ENCODE data around the gene IL26.

The IL26 gene

DNA sequence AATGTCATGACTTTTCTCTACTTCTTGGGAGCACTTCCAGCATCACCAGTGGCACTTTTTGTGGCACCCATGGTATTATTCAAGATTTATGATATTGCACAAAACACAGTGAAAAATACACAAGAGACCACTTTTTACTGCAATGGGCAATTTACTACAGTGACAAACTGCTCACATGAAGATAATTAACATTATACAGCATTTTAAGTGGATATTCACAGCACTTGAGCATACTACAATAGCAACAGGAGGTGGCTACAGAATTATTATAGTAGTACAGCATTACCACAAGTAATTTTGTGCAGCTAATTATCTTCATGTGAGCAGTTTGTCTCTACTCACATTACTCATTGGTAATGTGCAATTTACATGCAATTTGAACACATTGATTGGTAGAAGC, 18.3 kb downstream of the IL26 start:
- in situ Hi-C loops (cut with HindIII; ENCODE audit: low pct_unique_long_range_greater_than_20kb, low sequenced_read_pairs), result no loop called here
- no peak for DNase-seq (ENCODE audit: low read depth in 1 of 2, low spot score in 1 of 2)
- TF ChIP-seq JUND (IDR thresholded peaks at IDR 0.05; ENCODE audit: low read depth), result no peak

DNA sequence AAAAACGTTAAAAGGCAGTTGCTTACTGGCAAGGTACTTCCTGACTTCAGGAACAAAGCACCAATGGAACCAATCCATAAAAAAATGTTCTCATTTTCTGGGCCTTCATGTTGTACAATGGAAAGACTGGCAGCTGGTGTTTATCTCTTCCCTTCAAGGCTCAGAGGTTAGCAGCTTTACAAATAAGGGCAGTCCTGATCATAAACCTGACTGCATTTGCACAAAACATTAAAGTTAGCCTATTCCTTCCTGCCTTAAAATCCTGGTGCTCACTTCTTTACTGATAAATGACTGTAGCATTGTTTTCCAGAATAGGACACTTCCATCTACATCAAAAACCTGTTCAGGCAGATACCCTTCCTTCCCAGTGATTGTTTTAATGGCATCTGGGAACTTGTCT, 19.2 kb downstream of the IL26 start:
- in situ Hi-C loops (cut with HindIII; ENCODE audit: low pct_unique_long_range_greater_than_20kb, low sequenced_read_pairs), result no loop called here
- TF ChIP-seq JUND (IDR thresholded peaks at IDR 0.05; ENCODE audit: low read depth), result no peak
- no peak for DNase-seq (ENCODE audit: low read depth in 1 of 2, low spot score in 1 of 2)

DNA sequence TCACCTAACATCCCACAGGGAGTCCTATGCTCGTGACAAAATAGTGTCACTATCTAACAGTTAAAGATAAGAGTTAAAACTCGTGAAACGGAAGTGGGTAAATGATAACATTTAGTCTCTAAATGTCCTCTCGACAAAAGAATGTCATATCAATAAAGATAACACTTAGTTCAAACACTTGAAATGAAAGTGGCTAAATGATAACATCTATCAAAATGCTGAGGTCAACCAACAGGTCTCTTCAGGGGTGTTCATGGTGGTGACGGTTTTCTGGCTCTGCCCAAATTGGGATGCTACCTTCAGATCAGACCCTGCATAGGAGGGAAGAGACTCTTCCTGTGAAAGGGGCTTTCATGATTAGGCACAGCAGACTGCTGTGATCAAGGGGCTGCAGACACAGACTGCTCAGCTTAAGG, 22.1 kb downstream of the IL26 start:
- DNase-seq (ENCODE audit: low read depth in 1 of 2, low spot score in 1 of 2), result no peak
- TF ChIP-seq JUND (IDR thresholded peaks at IDR 0.05; ENCODE audit: low read depth), result no peak
- in situ Hi-C loops (cut with HindIII; ENCODE audit: low pct_unique_long_range_greater_than_20kb, low sequenced_read_pairs), result no loop called here

DNA sequence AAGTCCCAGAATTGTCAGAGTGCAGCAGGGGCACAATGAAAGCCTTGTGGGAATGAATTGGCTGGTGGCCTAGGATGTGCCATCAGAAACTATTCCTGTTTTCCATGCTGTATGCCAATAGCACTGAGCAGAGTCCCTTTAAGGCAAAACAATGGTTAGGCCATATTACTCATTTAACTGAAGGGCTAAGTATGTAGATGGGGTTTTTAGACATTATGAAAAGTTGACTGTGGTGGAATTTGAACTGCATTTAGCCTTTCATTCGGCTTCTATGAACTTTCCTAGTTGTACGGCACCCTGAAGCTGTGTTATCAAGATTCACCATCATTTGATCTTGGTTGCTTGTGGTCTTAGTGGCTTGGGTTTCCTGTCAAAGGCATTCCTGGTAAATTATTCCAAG, 24.8 kb downstream of the IL26 start:
- no peak for DNase-seq (ENCODE audit: low read depth in 1 of 2, low spot score in 1 of 2)
- no peak for TF ChIP-seq JUND (IDR thresholded peaks at IDR 0.05; ENCODE audit: low read depth)
- in situ Hi-C loops (cut with HindIII; ENCODE audit: low pct_unique_long_range_greater_than_20kb, low sequenced_read_pairs), result no loop called here

DNA sequence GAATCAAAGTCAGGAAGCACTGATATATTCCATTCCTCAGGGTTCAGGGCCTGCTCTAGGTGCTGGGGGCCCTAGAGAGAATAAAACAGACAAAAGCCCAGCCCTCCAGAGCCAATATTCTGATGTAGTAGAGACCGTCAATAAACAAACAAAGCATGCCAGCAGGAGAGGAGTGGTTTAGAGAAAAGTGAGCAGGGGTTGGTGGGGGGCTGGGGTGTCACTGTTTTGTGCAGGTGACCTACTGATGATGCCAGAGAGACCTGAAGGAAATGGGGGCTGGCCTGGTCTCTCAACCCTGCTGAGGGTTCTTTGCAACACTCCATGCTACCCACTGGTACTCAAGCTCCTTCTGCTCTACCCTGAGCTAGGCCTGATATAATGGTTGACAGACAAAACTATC, 26.5 kb downstream of the IL26 start:
- DNase-seq (ENCODE audit: low read depth in 1 of 2, low spot score in 1 of 2), result no peak
- in situ Hi-C loops (cut with HindIII; ENCODE audit: low pct_unique_long_range_greater_than_20kb, low sequenced_read_pairs), result no loop called here

DNA sequence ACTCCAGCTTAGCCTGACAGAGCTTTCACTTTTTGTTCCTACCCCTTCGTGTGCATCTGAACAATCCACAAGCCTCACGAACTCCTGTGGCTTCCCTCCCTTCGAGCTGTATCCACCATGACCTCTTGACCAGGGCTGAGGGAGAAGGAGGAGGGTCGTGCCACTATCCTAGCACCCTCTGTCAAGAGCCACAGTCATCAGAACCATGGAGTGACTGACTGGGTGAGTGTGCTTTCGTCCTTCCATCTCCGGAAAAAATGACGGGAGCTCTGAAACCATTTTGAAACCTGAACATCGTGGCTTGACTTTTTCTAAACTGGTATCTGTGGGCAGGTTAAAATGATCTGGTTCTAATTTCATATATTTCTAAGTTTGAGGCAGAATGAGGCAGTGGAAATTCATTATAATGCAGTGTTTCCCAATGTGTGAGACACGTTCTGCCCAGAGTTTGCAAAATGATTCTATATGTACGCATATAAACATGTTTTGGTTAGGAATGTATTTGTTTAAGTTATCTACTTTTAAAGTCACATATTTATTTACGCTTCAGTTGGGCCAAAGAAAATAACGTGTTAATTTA, 27.0 kb downstream of the IL26 start:
- no peak for TF ChIP-seq JUND (IDR thresholded peaks at IDR 0.05; ENCODE audit: low read depth)
- in situ Hi-C loops (cut with HindIII; ENCODE audit: low pct_unique_long_range_greater_than_20kb, low sequenced_read_pairs), result no loop called here
- DNase-seq (ENCODE audit: low read depth in 1 of 2, low spot score in 1 of 2), result peak in 1 of 2 experiments; percentile 29

More for the DNA sequence above, 26.5 kb downstream of the IL26 start:
- no peak for TF ChIP-seq JUND (IDR thresholded peaks at IDR 0.05; ENCODE audit: low read depth)

DNA sequence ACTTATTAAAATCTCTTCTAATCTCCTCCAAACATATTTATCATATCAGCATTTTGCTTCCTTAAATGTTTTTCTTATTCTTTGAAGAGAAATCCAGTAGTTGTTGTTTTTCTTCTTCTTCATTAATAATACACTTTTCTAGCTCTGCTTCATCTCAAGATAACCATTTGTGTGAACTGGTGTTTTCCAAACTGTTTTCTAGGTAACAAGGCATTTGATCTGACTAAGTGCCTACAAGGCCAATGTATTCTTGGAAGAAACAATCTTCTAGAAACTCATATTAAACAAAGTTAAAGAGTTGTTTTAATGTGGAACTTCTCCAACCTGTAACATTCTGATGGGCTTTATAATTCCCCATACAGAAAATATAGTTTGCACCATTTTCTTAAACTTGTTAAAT, 35.3 kb downstream of the IL26 start:
- no peak for DNase-seq (ENCODE audit: low read depth in 1 of 2, low spot score in 1 of 2)
- in situ Hi-C loops (cut with HindIII; ENCODE audit: low pct_unique_long_range_greater_than_20kb, low sequenced_read_pairs), result no loop called here
- TF ChIP-seq JUND (IDR thresholded peaks at IDR 0.05; ENCODE audit: low read depth), result no peak

DNA sequence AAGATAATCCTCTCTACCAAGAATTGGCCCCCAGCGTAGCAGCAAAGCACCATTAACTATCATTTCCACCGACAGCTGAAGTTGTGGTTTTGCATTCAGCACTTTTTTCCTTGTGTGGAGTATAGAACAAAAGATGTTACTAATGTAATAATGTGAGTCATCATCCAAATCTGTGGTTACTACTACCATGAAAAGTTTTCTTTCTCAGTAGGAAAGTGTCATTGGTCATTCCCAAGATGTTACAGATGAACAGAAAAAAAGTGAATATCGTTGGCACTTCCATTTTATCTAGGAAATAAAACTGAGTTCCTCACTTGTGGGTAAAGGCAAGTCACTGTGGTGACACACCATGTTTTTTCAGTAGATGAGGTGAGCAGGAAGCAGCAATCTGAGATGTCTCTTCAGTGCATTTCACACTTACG, 35.8 kb downstream of the IL26 start:
- no peak for TF ChIP-seq JUND (IDR thresholded peaks at IDR 0.05; ENCODE audit: low read depth)
- DNase-seq (ENCODE audit: low read depth in 1 of 2, low spot score in 1 of 2), result no peak

DNA sequence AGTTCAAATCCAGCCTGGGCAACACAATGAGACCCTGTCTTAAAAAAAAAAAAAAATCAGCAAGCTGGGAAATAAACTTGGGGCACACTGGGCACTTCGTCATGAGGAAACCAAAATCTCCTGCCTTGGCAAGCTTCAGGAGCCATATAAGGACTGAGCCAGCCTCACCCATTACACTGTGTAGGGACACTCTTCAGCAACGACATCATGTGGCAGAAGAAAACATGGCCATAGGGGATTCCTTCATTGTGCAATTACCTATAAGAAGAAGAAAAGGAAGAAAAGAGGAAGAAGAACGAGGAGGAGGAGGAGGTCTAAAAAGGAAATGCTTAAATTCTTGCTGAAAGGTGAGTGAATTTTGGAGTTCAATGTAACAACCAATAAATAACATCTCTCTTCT, 40.0 kb downstream of the IL26 start:
- in situ Hi-C loops (cut with HindIII; ENCODE audit: low pct_unique_long_range_greater_than_20kb, low sequenced_read_pairs), result no loop called here
- TF ChIP-seq JUND (IDR thresholded peaks at IDR 0.05; ENCODE audit: low read depth), result no peak
- no peak for DNase-seq (ENCODE audit: low read depth in 1 of 2, low spot score in 1 of 2)

More for the DNA sequence above, 35.8 kb downstream of the IL26 start:
- in situ Hi-C loops (cut with HindIII; ENCODE audit: low pct_unique_long_range_greater_than_20kb, low sequenced_read_pairs), result no loop called here

DNA sequence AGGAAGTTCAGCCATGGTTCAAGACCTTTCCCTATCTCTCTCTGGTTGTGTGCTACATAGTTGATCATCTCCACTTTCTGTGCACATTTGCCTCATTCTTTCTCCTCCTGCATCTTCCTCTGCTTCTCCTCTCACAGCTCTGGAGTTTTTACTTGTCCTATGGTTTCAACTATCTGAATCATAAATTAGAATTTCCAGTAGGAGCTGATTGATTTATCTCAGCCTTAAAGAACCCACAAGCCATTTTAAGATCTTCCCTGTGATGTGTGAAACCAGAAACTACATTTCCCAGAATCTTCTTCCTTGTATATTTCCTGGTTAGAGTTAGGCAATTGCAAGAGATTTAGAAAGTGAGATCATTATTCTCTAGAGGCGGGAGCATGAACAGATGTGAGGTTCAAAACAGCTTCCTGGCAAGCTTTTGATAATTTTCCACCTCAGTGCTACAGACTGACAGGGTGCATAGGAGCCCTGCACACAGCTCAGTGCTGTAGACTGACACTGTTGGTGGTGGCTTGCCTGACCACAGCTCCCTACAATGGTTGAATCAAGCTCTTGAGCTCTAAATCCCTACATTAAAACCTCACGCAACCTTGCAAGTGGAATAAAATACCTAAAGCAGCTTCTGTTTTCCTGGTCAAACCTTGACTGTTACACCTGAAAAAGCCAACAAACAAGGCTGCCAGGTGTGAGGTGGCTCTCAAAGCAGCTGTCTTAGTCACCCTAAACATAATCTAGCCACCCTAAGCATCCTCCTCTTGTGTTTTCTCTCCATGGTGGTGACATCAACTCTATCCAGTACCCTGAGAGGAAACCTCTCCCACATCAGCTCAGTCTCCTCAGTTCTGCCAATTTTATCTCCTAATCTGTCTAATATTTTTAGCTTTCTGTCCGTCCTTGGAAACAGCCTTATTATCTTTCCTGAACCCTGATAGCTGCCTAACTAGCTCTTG, 44.5 kb downstream of the IL26 start:
- in situ Hi-C loops (cut with HindIII; ENCODE audit: low pct_unique_long_range_greater_than_20kb, low sequenced_read_pairs), result no loop called here
- TF ChIP-seq JUND (IDR thresholded peaks at IDR 0.05; ENCODE audit: low read depth), result no peak
- DNase-seq (ENCODE audit: low read depth in 1 of 2, low spot score in 1 of 2), result no peak

DNA sequence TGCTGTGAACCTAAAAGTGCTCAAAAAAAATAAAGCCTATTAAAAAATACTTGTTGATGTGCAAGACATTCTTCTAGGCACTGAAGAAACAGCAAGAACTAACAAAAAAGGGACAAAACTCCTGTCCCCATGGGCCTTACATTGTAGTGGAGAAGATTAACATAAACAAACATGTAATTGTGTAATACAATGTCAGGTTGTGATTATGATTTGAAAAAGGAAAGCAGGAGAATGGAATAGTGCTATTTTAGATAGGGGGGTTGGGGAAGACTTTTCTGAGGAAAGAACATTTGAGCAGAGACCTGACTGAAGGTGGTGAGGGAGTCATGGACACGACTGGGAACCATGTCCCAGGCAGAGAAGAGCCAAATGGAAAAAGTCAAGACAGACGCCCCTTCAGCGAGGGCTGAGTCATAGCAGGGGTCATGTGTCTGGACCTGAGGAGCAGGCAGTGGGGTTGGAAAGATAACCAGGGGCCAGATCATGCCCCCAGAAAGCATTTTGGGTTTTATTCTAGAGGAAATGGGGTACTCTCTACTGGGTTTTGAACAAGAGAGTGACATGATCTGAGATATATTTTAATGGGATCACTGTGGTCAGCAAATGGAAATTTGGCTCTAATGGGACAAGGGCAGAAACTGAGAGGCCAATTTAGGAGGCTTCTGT, 46.7 kb downstream of the IL26 start:
- no peak for TF ChIP-seq JUND (IDR thresholded peaks at IDR 0.05; ENCODE audit: low read depth)
- in situ Hi-C loops (cut with HindIII; ENCODE audit: low pct_unique_long_range_greater_than_20kb, low sequenced_read_pairs), result no loop called here

DNA sequence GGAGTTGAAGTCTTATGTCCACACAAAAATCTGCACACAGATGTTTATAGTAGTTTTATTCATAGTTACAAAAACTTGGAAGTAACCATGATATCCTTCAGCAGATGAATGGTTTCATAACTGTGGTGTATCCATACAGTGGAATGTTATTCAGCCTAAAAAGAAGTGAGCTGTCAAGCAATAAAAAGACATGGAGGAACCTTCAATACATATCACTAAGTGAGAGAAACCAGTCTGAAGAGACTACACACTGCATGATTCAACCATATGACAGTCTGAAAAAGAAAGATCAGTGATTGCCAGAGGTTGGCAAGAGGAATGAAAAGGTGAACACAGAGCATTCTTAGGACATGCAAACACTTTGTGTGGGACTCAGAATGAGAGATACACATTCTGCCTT, 47.4 kb downstream of the IL26 start:
- TF ChIP-seq JUND (IDR thresholded peaks at IDR 0.05; ENCODE audit: low read depth), result no peak

More for the DNA sequence above, 46.7 kb downstream of the IL26 start:
- DNase-seq (ENCODE audit: low read depth in 1 of 2, low spot score in 1 of 2), result no peak

DNA sequence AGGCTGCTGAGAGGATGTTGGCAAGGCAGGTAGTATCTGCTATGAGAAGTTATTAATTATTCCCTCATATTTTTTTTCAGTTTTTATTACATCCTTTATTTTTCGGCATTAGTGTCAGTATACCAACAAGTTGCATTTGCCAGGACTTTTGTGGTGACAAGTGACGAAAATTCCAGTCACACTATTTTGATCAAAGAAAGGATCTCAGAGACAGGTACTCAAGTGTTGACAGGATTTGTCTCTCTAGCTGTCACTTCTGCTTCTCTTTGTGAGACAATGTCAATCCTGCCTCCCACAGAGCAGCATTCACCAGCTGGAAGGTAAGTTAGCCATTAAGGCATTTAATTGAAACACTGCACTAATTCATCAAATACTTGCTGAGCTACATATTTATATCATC, 48.0 kb downstream of the IL26 start:
- no peak for DNase-seq (ENCODE audit: low read depth in 1 of 2, low spot score in 1 of 2)
- in situ Hi-C loops (cut with HindIII; ENCODE audit: low pct_unique_long_range_greater_than_20kb, low sequenced_read_pairs), result no loop called here
- TF ChIP-seq JUND (IDR thresholded peaks at IDR 0.05; ENCODE audit: low read depth), result no peak

More for the DNA sequence above, 47.4 kb downstream of the IL26 start:
- DNase-seq (ENCODE audit: low read depth in 1 of 2, low spot score in 1 of 2), result no peak
- in situ Hi-C loops (cut with HindIII; ENCODE audit: low pct_unique_long_range_greater_than_20kb, low sequenced_read_pairs), result no loop called here
